A172 (cell line): Measurements from ENCODE around the gene APOL1. TPM values are rescaled to one million over a fixed set of nuclear protein-coding genes. Genes with fewer than 3 reads are reported as not detected.
"Not testable (repeated sequence)": the region's sequence is repeated elsewhere in the genome, so short reads cannot be mapped to it uniquely, and the experiment has no call there.

Source experiments
- DNase-seq: peaks from one replicate; pipeline ENCODE4 v3.0.0-alpha.2; 2015; ENCODE audit warnings: low spot score
- total RNA-seq: library from RNA; depleted of rRNA; stranded (reverse); fragments of >200 nt; shearing (Covaris generic); gene quantifications from 2 replicates; pipeline ENCODE4 v1.2.3, GENCODE V29; 2014

The APOL1 gene
- total RNA-seq, 1 experiment from 2014 or later: 10.7 TPM

GRCh38 chr22:36267058-36267457 is 14.1 kb downstream of the APOL1 start:
- no peak for DNase-seq

GRCh38 chr22:36267896-36268485 is 15.1 kb downstream of the APOL1 start:
- DNase-seq: no peak

DNA sequence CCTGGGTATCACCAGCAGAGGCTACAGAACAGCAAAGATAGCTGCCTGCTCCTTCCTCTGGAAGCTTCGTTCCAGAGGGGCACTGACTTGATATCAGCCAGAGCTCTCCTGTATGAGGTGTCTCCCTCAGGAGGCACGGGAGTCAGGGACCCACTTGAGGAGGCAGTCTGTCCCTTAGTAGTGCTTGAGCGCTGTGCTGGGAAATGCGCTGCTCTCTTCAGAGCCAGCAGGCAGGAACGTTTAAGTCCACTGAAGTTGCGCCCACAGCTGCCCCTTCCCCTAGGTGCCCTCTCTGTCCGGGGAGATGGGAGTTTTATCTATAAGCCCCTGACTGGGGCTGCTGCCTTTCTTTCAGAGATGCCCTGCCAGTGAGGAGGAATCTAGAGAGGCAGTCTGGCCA is 18.3 kb downstream of the APOL1 start:
- not testable (repeated sequence) for DNase-seq

DNA sequence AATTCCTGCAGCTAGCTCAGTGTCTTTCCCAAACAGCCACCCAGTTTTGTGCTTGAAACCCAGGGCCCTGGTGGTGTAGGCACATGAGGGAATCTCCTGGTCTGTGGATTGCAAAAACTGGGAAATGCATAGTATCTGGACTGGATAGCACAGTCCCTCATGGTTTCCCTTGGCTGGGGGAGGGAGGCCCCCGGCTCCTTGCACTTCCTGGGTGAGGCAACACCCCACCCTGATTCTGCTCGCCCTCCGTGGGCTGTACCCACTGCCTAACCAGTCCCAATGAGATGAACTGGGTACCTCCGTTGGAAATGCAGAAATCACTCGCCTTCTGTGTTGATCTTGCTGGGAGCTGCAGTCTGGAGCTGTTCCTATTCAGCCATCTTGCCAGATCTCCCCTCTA is 19.0 kb downstream of the APOL1 start:
- DNase-seq: not testable (repeated sequence)

GRCh38 chr22:36274531-36274930 is 21.6 kb downstream of the APOL1 start:
- no peak for DNase-seq

DNA sequence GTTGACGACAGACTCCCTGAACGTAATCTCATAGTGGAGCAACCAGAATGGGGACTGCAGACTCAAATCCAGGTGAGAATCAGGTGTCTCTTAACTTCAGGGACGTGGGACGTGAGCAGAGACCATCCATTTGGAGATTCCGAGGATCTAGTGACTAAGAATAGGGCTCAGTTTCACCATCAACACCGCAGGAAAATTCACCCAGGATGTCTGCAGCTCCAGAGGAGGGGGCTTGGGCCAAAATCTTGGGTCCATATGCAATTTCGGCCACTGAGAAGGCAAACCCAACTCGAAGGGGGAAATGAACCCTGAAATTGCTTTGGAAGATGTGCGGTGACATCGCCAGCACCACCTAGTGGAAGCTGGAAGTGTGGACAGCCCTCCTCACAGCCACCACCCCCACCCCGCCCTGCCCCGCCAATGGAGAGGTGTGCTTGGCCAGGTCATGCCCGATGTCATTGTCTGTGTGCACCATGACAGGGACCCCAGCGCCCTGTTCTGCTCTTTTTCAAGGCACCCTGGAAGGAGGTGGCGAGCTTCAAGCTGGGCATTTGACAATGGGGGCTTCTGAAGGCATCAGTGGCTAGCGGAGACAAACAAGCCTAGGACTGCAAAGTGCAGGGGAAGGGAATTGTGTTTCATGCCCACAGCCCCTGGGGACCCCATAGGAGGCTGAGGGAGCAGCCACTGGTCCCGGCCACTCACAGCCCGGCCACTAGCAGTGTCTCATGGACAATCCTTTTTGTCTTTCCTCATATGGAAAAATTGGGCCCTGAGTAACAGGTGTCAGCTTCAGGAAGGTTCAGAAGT is 24.8 kb downstream of the APOL1 start:
- peak; percentile 18 for DNase-seq

DNA sequence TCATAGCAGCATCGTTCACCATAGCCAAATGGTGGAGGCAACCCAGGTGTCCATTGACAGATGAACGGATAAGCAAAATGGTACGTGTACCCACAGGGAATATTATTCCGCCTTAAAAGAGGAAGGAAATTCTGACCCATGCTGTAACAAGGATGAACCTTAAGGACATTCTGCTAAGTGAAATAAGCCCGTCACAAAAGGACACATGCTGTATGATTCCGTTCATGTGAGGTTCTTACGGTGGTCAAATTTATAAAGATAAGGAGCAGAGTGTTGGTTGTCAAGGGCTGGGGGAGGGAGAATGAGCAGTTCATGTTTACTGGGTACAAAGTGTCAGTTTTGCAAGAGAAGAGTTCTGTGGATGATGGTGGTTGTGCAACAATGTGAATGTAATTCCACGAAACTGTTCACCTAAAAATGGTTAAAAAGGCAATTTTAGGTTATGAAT is 26.3 kb downstream of the APOL1 start:
- DNase-seq: no peak

- DNase-seq: no peak
Measured at GRCh38 chr22:36280379-36280778, 27.4 kb downstream of the APOL1 start.

- DNase-seq: no peak
Measured at GRCh38 chr22:36281781-36282327, 28.9 kb downstream of the APOL1 start.

DNA sequence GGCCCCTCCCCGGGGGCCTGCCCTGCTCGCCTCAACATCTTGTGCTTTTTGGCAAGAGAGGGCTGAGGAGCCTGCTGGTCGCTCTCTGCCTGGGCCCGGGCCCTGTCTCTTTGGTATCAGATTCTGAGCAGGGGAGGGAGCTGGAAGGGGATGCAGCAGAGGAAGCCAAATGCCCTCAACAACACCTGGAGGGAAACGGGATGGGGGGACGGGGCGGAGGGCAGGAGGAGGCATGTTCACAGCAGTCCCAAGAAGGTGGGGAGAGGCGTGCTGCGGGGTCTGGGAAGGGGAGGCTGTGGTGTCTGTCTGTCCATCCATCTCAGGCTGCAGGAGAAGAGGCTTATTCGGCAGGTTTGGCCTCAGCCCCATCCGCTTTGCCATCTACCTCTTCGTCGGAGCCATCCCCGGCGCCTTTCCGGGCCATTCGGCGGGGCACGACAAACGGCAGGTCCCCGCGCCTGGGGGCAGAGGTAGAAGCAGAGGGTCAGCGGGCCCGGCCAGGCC is 29.4 kb downstream of the APOL1 start:
- no peak for DNase-seq

DNA sequence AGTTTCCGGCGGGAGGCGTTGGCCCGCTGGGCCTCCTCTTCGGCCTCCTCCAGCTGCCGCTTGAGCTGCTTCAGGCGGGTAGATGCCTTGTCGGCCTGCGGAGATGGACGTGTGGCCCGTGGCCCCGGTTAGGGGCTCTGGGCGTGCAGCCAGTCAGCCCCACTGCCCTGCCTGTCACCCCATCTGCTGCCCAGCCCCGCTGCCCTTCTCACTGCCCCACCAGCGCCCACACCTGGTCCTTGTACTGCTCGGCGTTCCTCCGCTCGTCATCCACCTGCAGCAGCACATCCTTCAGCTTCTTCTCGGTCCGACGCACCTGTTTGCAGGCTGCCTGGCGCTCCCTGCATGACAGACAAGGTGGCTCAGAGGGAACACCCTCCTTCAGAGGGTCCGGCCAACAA is 31.2 kb downstream of the APOL1 start:
- DNase-seq: no peak

DNA sequence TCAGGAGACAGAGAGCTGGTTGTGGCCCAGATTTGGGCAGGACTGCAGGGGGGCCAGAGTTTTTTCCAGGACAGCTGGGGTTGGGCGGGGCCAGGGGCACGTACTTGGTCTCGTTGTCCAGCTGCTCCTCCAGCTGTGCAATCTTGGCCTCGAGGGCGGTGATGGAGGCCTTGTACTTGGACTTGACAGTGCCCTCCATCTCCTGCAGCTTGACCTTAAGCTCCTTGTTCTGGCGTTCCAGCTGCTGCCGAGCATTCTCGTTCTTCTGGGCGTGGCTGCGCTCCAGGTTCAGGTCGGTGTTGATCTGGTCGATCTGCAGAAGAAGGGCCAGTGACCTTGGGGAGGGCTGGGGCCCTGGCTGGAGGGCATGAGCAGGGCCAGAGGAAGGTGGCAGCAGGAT is 32.1 kb downstream of the APOL1 start:
- DNase-seq: no peak

DNA sequence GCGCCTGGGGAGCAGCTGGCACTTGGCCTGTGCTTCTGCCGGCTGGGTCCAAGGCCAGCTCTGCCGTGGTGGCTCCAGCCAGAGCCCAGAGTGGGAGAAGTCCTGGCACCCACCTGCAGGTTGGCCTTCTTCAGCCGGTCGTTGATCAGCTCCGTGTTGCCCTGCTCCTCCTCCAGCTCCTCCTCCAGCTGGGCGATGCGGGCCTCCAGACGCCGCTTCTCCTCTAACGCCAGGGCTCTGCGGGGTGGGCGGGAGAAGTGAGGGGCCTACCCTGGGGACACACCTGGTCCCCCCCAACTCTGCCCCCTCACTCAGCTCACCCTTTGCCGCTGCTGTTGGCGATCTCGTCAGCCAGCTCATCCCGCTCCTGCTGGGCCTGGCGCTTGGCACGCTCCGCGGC is 32.6 kb downstream of the APOL1 start:
- DNase-seq: no peak

- peak; percentile 49 for DNase-seq
Measured at GRCh38 chr22:36286096-36286957, 33.4 kb downstream of the APOL1 start.

GRCh38 chr22:36287881-36288515 is 35.1 kb downstream of the APOL1 start:
- no peak for DNase-seq

DNA sequence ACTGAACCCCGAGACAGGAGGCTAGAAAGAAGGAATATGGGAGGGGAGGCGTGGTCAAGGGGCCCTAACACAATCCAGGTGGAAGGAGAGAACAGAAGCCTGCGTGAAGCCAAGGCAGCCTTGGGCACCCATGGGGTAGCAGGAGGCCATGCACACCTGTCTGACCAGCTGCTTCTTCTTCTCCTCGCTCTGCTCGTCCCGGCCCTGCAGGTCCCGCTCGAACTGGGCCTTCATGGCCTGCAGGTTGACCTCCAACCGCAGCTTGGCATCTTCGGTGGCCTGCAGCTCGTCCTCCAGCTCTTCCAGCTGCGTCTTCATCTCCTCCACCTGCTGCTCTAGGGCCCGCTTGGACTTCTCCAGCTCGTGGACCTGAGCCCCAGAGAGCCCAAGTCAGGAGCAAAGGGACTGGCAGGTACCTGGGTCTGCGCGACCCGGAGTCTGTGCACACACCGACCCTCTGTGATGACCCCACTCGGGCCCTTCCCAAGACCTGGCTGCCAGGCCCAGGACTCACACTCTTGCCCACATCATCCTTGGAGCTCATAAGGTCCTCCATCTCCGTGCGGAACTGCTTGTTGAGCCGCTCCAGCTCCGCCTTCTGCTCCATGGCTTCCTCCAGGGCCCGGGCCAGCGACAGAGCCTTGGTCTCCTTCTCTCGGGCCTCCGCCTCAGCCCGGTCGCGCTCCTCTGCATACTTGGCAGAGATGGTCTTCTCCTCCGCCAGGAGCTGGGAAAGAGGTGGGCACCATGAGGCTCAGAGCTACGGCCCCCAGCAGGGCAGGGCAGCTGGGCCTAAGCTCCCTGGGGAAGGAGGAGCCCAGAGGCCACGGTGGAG is 35.9 kb downstream of the APOL1 start:
- DNase-seq: no peak

DNA sequence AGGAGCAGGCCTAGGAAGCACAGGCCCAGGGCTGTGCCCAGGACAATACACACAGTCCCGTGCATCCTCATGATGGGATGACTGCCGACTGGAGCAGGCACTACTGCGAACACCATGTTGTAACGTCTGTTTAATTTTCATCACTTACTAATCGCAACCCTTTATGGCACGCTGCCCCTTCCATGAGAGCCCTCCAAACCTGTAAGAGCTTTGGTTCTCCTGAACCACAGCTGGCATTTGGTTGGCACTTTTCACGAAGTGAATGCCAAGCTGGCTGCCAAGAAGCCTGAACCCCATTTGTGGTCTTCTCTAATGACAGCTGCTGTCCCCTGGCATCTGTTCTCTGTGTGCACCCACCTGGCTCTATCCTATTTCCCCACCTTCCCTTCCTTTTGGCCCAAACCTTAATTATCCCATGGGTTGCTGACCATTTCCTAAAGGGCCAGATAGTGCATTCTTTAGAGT is 36.5 kb downstream of the APOL1 start:
- DNase-seq: no peak

DNA sequence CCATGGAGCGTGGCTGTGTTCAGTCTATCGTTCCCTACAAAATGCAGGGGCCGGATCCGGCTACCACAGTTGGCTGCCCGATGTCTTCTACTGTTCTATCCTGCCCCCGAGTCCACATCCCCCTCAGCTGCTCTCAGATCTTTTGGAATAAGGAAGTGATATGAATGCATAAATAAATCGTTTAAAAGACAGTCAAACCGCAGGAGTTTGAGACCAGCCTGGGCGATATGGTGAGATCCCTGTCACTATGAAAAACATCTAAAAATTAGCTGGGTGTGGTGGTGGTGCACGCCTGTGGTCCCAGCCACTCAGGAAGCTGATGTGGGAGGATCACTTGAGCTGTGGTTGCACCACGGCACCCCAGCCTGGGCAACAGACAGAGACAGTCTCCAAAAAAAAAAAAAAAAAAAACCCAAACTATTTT is 37.0 kb downstream of the APOL1 start:
- not testable (repeated sequence) for DNase-seq

DNA sequence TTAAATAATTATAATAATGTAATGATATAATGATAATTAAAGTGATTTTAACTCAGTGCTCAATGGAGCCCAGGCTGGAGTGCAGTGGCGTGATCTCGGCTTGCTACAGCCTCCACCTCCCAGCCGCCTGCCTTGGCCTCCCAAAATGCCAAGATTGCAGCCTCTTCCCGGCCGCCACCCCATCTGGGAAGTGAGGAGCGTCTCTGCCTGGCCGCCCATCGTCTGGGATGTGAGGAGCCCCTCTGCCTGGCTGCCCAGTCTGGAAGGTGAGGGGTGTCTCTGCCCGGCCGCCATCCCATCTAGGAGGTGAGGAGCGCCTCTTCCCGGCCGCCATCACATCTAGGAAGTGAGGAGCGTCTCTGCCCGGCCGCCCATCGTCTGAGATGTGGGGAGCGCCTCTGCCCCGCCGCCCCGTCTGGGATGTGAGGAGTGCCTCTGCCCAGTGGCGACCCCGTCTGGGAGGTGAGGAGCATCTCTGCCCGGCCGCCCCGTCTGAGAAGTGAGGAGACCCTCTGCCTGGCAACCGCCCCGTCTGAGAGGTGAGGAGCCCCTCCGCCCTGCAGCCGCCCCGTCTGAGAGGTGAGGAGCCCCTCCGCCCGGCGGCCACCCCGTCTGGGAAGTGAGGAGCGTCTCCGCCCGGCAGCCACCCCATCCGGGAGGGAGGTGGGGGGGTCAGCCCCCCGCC is 37.6 kb downstream of the APOL1 start:
- not testable (repeated sequence) for DNase-seq
